HepG2 (cell line): Measurements from ENCODE around the gene KDM4B.

ENCODE experiments used
- CTCF ChIP-seq: sonication (generic); formaldehyde crosslinking; IDR thresholded peaks from 2 replicates; pipeline ENCODE4 v1.5.0; 2020; ENCODE audit warnings: mild to moderate bottlenecking, missing genetic modification reagents, moderate library complexity
- POLR2A ChIP-seq, 2 experiments: IDR thresholded peaks; 2 replicates each; pipeline ENCODE4 v1.6.1; 2011; ENCODE audit warnings: low read depth in 2 of 2, low read length in 2 of 2, mild to moderate bottlenecking in 1 of 2, moderate library complexity in 1 of 2; ENCODE audit not compliant: insufficient read depth in 1 of 2
- ZC3H4 ChIP-seq: sonication (generic); formaldehyde crosslinking; IDR thresholded peaks from 2 replicates; pipeline ENCODE4 v1.4.0; 2020; ENCODE audit warnings: missing genetic modification reagents, borderline replicate concordance
- ZMYM3 ChIP-seq: sonication (generic); formaldehyde crosslinking; IDR thresholded peaks from 2 replicates; pipeline ENCODE4 v1.5.1; 2020; ENCODE audit warnings: mild to moderate bottlenecking, missing genetic modification reagents
- ZXDC ChIP-seq: sonication (generic); formaldehyde crosslinking; IDR thresholded peaks from 2 replicates; pipeline ENCODE4 v1.5.0; 2020; ENCODE audit warnings: mild to moderate bottlenecking, missing genetic modification reagents

- no peak for TF ChIP-seq POLR2A (IDR thresholded peaks at IDR 0.05; ENCODE audit: insufficient read depth in 1 of 2, low read depth in 2 of 2, low read length in 2 of 2)
- TF ChIP-seq ZXDC = no peak
- no peak for TF ChIP-seq ZMYM3 (CRISPR knock-in tag)
- TF ChIP-seq ZC3H4 (CRISPR knock-in tag) = no peak
- TF ChIP-seq CTCF (CRISPR knock-in tag) = no peak
Observed at GRCh38 chr19:4952945-4953344, 16.0 kb upstream of the KDM4B start.
